ENCODE data around the gene PLXDC2. TPM values are rescaled to one million over a fixed set of nuclear protein-coding genes. Genes with fewer than 3 reads are reported as not detected.
"Not testable (repeated sequence)": the region's sequence is repeated elsewhere in the genome, so short reads cannot be mapped to it uniquely, and the experiment has no call there.

The PLXDC2 gene
- total RNA-seq, result 92.0 TPM

GRCh38 chr10:19816411-19817230 is at the start of gene PLXDC2:
TSS of gene PLXDC2 (plus strand) at chr10:19816432.
- peak; percentile 46 for DNase-seq (ENCODE audit: low spot score)

GRCh38 chr10:19767876-19768275 is 48.4 kb upstream of the PLXDC2 start:
- DNase-seq (ENCODE audit: low spot score), result no peak

GRCh38 chr10:19769826-19770225 is 46.4 kb upstream of the PLXDC2 start:
- DNase-seq (ENCODE audit: low spot score), result not testable (repeated sequence)

GRCh38 chr10:19772972-19773371 is 43.3 kb upstream of the PLXDC2 start:
- DNase-seq (ENCODE audit: low spot score), result no peak

DNA sequence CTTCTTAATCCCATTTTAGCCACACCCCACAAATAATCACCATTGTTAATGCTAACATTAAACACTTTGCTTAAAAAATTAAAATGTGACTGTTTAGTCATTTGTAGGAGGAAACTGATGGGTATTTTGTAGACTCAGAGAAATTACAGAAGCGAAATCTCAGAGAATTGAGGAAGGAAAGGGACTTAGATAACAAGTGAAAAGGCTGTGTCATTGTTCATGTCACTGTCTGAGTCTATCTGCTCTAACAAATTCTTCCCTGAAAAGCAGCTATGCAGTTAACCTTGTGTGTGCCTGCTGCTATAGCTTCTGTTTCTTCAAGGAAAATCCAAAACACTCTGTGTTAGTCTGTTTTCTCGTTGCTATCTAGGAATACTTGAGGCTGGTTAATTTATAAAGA is 40.9 kb upstream of the PLXDC2 start:
- DNase-seq (ENCODE audit: low spot score), result no peak

DNA sequence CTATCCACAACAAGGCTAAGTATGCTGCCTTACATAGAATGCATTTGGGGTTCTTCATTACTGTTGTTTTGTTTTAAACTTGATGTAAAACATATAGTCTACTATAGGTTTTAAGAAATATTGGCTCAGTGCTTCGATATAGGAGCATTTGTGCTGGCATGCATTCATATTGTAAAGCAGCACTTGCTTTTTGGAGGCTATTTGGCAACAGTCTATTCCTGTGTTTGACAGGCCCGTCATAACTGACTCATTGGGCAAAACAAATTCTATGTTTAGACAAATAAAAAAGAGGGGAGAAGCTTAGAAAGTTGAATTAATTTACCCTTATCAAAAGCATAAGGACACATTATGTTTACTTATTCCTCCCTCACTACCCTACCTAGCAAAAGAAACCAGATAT is 38.4 kb upstream of the PLXDC2 start:
- no peak for DNase-seq (ENCODE audit: low spot score)

GRCh38 chr10:19778996-19779395 is 37.2 kb upstream of the PLXDC2 start:
- no peak for DNase-seq (ENCODE audit: low spot score)

GRCh38 chr10:19782430-19783089 is 33.7 kb upstream of the PLXDC2 start:
- DNase-seq (ENCODE audit: low spot score), result no peak

GRCh38 chr10:19783721-19784120 is 32.5 kb upstream of the PLXDC2 start:
- no peak for DNase-seq (ENCODE audit: low spot score)

- no peak for DNase-seq (ENCODE audit: low spot score)
Measured at GRCh38 chr10:19785366-19785765, 30.9 kb upstream of the PLXDC2 start.

DNA sequence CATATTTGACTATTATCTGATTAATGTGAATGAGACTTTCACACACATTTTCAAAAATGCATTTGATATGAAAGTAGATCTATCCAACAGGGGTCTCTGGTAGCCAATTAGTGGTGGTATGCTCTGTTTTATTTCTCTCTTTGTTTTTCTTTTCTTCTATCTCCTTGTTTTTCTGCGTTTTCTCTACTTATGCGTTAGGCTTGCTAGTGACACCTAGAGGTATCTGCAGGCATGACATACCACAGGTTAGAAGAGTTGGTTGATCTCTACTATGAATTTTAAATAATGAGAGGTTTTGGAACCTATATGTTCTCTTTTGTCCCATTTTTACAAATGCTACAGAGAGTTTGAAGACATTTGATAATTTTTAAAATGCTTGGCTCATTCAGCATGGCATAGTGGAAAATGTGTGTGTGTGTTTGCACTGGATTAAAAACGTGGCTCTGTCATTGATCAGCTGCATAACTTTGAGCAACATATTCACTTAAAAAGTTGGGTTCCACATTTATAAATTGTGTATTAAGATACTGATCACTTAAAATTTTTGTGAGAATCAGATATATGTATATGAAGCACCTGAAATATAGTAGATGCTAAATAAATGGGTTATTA is 28.1 kb upstream of the PLXDC2 start:
- DNase-seq (ENCODE audit: low spot score), result peak; percentile 34

DNA sequence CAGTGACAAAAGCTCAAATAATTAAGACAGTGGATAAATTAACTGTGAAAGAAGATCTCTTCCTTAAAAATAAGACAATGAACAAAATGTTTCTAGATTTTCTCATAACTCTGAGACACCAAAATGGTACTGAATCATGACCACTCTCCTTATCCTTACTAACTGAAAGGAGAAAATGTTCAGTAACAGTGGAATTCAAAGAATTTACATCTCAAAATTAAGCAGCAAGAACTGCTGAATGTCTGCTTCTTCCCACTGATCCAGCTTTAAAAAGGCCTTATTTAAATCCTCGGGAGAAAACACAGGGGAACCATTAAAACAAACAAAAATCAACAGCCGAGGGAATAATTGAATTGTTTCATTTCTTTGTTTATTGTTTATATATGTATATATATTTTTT is 27.3 kb upstream of the PLXDC2 start:
- no peak for DNase-seq (ENCODE audit: low spot score)

DNA sequence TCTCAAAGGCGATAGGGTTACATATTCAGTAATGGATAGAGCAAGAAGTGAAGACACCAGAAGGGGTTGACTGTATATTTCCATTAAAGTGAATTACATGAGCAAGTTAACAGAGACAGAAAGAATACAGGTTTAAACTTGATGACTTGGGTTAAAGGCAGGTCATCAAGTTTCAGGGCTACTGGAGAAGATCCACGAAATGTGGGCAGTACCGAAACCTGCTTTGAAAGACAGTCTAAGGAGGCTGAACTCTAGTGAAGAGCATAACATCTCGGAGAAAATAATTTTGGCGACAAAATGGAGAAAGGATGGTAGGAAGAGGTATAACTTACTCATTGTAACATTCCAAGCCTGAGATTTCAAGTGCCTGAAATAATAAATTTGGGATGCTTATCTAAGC is 26.6 kb upstream of the PLXDC2 start:
- DNase-seq (ENCODE audit: low spot score), result no peak

DNA sequence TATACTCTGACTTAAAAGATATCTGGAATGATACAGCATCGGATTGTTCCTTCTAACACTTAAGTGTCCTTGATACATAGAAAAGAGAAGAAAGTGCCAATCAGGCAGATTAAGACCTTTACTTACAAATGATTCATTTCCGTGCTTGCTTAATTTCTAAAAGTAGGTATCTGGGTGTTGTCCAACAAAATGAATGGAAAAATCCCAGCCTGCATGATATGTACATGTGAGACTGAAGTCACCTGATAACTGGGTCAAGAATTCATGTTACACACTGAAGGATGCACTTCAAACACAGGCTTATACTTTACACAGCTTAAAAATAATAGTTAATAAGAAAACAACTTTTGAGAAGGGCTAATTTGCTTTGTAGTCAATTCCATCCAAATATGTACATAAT is 25.2 kb upstream of the PLXDC2 start:
- DNase-seq (ENCODE audit: low spot score), result no peak

DNA sequence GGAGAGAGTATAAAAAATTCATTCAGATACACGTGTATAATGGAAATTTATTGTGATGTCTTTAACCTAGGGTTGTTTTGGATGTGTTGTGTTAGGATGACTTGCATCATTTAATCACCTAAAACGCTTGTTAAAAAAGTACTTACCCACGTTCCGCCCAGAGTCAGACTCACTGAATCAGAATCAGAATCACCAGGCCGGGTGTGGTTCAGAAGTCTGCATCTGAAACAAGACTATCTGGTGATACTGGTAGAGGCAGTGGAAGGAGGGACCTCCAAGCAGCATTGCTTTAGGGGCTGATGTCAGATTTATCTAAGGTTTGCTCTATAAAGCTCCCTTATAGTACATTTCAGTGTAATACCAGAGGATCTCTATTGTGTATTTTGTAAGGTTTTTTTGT is 20.5 kb upstream of the PLXDC2 start:
- no peak for DNase-seq (ENCODE audit: low spot score)

DNA sequence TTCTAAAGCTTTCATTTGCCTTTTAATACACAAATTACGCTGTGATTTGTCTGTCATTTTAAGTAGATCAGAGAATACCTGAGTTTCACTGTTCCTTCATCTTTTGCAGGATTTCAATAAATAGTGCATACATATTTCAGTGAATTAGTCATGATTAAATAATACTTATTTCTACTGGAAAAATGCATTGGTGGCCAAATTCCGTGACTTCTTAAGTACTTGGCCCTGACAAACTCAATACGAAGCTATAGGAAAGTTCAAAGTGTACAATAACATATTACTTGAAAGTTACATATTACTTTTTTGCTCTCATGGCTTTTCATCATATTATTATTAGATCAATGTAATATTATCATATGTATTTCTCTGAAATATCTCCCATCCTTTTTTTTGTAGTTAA is 16.1 kb upstream of the PLXDC2 start:
- no peak for DNase-seq (ENCODE audit: low spot score)

DNA sequence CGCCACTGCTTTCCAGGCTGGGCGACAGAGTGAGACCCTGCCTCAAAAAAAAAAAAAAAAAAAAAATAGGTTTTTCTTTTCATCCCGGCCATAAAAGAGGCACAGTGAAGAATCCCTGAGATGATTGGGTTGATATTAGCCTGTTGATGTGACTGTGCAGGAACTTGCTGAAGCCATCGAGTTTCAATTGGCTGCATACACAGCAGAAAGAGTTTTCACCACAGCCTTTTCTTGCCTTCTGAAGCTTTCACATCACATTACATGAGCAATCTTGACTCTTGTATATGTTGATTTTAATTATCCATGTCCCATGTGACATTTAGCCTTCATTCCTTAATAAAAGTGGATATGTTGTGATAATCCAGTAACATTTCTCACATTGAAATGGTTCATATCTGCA is 14.9 kb upstream of the PLXDC2 start:
- DNase-seq (ENCODE audit: low spot score), result no peak

GRCh38 chr10:19803676-19804075 is 12.6 kb upstream of the PLXDC2 start:
- DNase-seq (ENCODE audit: low spot score), result peak; percentile 18

DNA sequence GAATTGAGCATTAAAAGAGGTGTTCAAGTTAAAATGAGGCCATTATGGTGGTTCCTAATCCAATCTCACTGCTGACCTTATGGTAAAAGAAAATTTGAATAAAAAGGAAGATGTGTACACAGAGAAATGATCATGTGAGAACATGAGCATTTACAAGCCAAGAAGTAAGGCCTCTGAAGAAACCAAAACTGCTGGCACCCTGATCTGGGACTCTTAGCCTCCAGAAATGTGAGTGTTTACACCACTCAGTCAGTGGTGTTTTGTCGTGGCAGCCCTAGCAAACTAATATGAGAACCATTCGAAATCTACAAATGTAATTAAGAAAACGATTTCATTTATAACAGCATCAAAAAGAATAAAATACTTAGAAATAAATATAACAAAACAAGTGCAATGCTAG is 6.8 kb upstream of the PLXDC2 start:
- no peak for DNase-seq (ENCODE audit: low spot score)

GRCh38 chr10:19811540-19811939 is 4.7 kb upstream of the PLXDC2 start:
- peak; percentile 27 for DNase-seq (ENCODE audit: low spot score)

DNA sequence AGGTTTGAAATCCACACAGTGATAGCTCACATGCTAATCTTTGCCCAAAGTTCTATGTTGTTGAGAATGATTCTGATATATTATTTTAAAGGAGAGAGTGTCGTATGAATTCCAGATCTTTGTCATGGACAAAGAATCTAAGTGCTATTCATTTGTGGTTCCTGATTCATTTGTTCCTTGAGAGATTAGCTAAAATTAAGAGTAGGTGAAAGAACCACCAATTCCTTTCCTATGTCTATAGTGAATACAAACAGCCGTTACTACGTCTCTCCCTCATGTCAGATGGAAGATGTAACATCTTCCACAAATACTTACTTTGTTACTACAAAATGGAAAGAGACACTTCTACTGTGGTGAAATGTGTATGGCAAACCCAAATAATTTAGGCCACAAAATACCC is 3.3 kb upstream of the PLXDC2 start:
- no peak for DNase-seq (ENCODE audit: low spot score)

GRCh38 chr10:19815036-19815730 is 1.0 kb upstream of the PLXDC2 start:
- no peak for DNase-seq (ENCODE audit: low spot score)
